Stimulated activated naive B cell treated with anti-CD40 and anti-IgM and Interleukin-4, amounts not matched to agents 10 μg/mL and 1 μg/mL and 100 μg/mL, for 72 hours (primary cell): ENCODE measurements around the gene DMXL1.
"Not testable (repeated sequence)": the region's sequence is repeated elsewhere in the genome, so short reads cannot be mapped to it uniquely, and the experiment has no call there.

Source experiments
- ATAC-seq, 2 donors: fragments of 150-1000 bp; cut with Tn5 transposase; replicated peaks; 2 replicates each; pipeline ENCODE4 v1.10.0; 2021; ENCODE audit warnings: moderate library complexity in 1 of 2
- DNase-seq: peaks from one replicate; pipeline ENCODE4 v3.0.0; 2021
- H3K27ac Mint-ChIP-seq: one replicate; pipeline ENCODE4 v1.8.0; 2022; ENCODE audit warnings: mild to moderate bottlenecking, mixed read lengths
- H3K27me3 Mint-ChIP-seq, 2 donors: one replicate each; pipeline ENCODE4 v1.8.0; 2022; ENCODE audit warnings: mixed read lengths in 2 of 2
- H3K36me3 Mint-ChIP-seq, 2 donors: one replicate each; pipeline ENCODE4 v1.8.0; 2022; ENCODE audit warnings: mixed read lengths in 2 of 2, mild to moderate bottlenecking in 1 of 2
- H3K4me1 Mint-ChIP-seq, 2 donors: one replicate each; pipeline ENCODE4 v1.8.0; 2022; ENCODE audit warnings: mixed read lengths in 2 of 2, mild to moderate bottlenecking in 1 of 2
- H3K4me3 Mint-ChIP-seq, 2 donors: one replicate each; pipeline ENCODE4 v1.8.0; 2022; ENCODE audit warnings: mild to moderate bottlenecking in 2 of 2, mixed read lengths in 2 of 2, moderate library complexity in 1 of 2
- H3K9me3 Mint-ChIP-seq, 2 donors: one replicate each; pipeline ENCODE4 v1.8.0; 2022; ENCODE audit warnings: mixed read lengths in 2 of 2, mild to moderate bottlenecking in 1 of 2

The DMXL1 gene

GRCh38 chr5:119220576-119221197 is 149.8 kb downstream of the DMXL1 start:
- Mint-ChIP-seq H3K27ac (peak overlapping the region; percentile 0), H3K4me1 (peaks cover 15 to 31% of the 10 kb centered on the region in 2 donors), H3K4me3 (peak overlapping the region in 1 of 2 donors; percentile 49), H3K9me3 (no peaks in the 10 kb centered on the region), H3K36me3 (peaks cover 12 to 30% of the 10 kb centered on the region in 2 donors), H3K27me3 (no peaks in the 10 kb centered on the region)
- ATAC-seq = peak; percentile 99
- no peak for DNase-seq

DNA sequence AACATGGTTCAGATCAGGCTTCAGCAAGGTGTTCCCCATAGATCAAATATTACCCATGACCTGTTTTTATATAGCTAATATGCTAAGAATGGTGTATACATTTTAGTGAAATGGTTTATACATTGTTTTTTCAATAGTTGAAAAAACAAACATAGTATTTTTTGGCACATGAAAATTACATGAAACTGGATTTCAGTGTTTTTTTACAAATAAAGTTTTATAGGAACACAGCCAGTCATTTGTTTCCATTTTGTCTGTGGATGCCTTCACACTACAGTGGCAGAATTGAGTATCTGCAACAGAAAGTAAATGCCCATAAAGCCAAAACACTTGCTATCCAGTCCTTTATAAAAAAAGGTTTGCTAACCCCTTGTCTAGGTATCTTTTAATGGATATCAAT is 150.4 kb downstream of the DMXL1 start:
- Mint-ChIP-seq H3K36me3 (peaks cover 12 to 30% of the 10 kb centered on the region in 2 donors), H3K4me1 (peaks cover 15 to 31% of the 10 kb centered on the region in 2 donors), H3K27me3 (no peaks in the 10 kb centered on the region), H3K4me3 (no peak overlapping the region), H3K9me3 (no peaks in the 10 kb centered on the region), H3K27ac (no peak overlapping the region)
- DNase-seq (no peak), ATAC-seq (no peak)

- H3K4me3 Mint-ChIP-seq = no peak overlapping the region
- peaks cover 15 to 22% of the 10 kb centered on the region in 2 donors for H3K36me3 Mint-ChIP-seq
- ATAC-seq = no peak
- no peaks in the 10 kb centered on the region for H3K27me3 Mint-ChIP-seq
- H3K9me3 Mint-ChIP-seq = no peaks in the 10 kb centered on the region
- no peak for DNase-seq
- no peaks in the 10 kb centered on the region for H3K4me1 Mint-ChIP-seq
- H3K27ac Mint-ChIP-seq = no peak overlapping the region
These were observed 159.1 kb downstream of the DMXL1 start for GRCh38 chr5:119229950-119230349.

GRCh38 chr5:119238265-119239118 is 167.6 kb downstream of the DMXL1 start:
- no peaks in the 10 kb centered on the region for H3K27me3 Mint-ChIP-seq
- no peaks in the 10 kb centered on the region for H3K9me3 Mint-ChIP-seq
- no peak overlapping the region for H3K4me3 Mint-ChIP-seq
- no peaks in the 10 kb centered on the region for H3K4me1 Mint-ChIP-seq
- no peak for DNase-seq
- ATAC-seq = no peak
- peaks cover 20 to 23% of the 10 kb centered on the region in 2 donors for H3K36me3 Mint-ChIP-seq
- H3K27ac Mint-ChIP-seq = no peak overlapping the region

- no peaks in the 10 kb centered on the region for H3K9me3 Mint-ChIP-seq
- ATAC-seq (no peak), DNase-seq (no peak)
- peak overlapping the region; percentile 22 for H3K27ac Mint-ChIP-seq
- peaks cover 20 to 26% of the 10 kb centered on the region in 2 donors for H3K36me3 Mint-ChIP-seq
- H3K27me3 Mint-ChIP-seq = no peaks in the 10 kb centered on the region
- no peak overlapping the region for H3K4me3 Mint-ChIP-seq
- H3K4me1 Mint-ChIP-seq = no peaks in the 10 kb centered on the region
These were observed 168.2 kb downstream of the DMXL1 start for GRCh38 chr5:119239119-119239417.

GRCh38 chr5:119239826-119240225 is 168.9 kb downstream of the DMXL1 start:
- H3K9me3 Mint-ChIP-seq, ATAC-seq, H3K4me3 Mint-ChIP-seq, H3K4me1 Mint-ChIP-seq, H3K27me3 Mint-ChIP-seq, H3K27ac Mint-ChIP-seq, DNase-seq: not testable (repeated sequence)
- H3K36me3 Mint-ChIP-seq = peaks cover 13 to 18% of the 10 kb centered on the region in 2 donors

DNA sequence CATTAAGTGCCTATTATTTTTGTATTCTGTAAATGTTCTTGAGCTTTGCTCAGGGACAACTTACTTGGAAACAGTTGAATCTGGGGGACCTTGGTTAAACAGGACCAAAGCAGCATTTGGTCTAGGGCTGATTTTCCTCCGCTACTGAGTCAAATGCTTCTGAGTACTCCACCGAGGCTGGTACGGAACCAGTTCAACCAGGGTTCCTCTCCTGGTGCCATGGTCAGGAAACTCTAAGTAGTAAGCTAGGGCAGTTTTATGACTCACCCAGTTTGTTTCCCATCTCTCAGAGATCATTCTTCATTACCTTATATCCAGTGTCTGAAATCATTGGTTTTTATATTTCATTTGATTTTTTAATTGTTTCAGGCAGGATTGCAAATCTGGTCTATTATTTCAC is 173.0 kb downstream of the DMXL1 start:
- Mint-ChIP-seq H3K9me3 (no peaks in the 10 kb centered on the region), H3K27ac (peak overlapping the region; percentile 14), H3K4me1 (no peaks in the 10 kb centered on the region), H3K36me3 (peaks cover 12 to 24% of the 10 kb centered on the region in 2 donors), H3K4me3 (no peak overlapping the region), H3K27me3 (no peaks in the 10 kb centered on the region)
- ATAC-seq (no peak), DNase-seq (no peak)

- Mint-ChIP-seq H3K27ac (peak overlapping the region; percentile 25), H3K4me3 (no peak overlapping the region), H3K36me3 (peaks cover 31 to 47% of the 10 kb centered on the region in 2 donors), H3K4me1 (peaks cover 11 to 14% of the 10 kb centered on the region in 2 donors), H3K9me3 (peaks cover 17 to 24% of the 10 kb centered on the region in 2 donors), H3K27me3 (no peaks in the 10 kb centered on the region)
- DNase-seq = no peak
- no peak for ATAC-seq
These were observed 180.3 kb downstream of the DMXL1 start for GRCh38 chr5:119250946-119251901.

GRCh38 chr5:119255571-119256356 is 184.9 kb downstream of the DMXL1 start:
- peaks cover 16% of the 10 kb centered on the region in 2 donors for H3K4me1 Mint-ChIP-seq
- ATAC-seq = peak; percentile 55 to 61
- peak overlapping the region; percentile 56 for H3K27ac Mint-ChIP-seq
- DNase-seq = no peak
- H3K4me3 Mint-ChIP-seq = peak overlapping the region in 1 of 2 donors; percentile 39
- H3K36me3 Mint-ChIP-seq = peaks cover 31 to 45% of the 10 kb centered on the region in 2 donors
- H3K27me3 Mint-ChIP-seq = no peaks in the 10 kb centered on the region
- peaks cover 26 to 34% of the 10 kb centered on the region in 2 donors for H3K9me3 Mint-ChIP-seq

DNA sequence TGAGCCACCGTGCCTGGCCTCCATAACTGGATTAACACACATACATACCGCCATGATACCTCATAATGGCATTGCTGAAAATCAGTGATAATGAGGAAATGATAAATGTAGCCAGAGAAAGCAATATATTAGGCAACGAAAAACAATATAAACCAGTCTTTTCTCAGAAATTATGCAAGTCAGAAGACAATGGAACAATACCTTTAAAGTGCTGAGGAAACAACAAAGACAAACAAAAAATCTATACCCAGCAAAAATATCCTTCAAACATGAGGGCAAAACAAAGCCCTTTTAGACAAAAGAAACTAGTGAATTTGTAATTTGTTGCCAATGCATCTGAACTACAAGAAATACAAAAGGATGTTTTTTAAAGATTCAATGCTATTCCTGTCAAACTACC is 186.7 kb downstream of the DMXL1 start:
- Mint-ChIP-seq H3K9me3 (peaks cover 27 to 32% of the 10 kb centered on the region in 2 donors), H3K4me1 (peaks cover 14 to 16% of the 10 kb centered on the region in 2 donors), H3K27ac (no peak overlapping the region), H3K4me3 (no peak overlapping the region), H3K27me3 (no peaks in the 10 kb centered on the region), H3K36me3 (peaks cover 29 to 41% of the 10 kb centered on the region in 2 donors)
- DNase-seq = no peak
- ATAC-seq = no peak

DNA sequence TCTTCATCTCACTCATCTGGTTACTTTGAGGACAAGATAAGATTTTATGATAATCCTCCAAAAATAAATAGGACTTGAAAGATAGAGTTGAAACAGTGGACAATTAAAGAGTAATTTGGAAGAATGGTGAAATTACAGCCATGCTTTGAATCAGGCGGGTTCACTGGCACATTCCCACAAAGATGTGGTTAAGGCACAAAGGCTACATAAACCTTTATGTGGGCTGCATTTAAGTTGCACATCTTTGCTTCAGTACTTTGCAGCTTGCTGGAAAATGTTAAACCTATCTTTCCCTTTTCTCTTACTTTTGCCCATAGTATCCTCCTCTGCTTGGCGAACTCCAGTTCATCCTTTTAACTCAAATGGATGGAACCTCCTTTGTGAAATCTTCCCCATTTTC is 192.8 kb downstream of the DMXL1 start:
- ATAC-seq (no peak), DNase-seq (no peak)
- H3K27ac Mint-ChIP-seq = no peak overlapping the region
- H3K4me3 Mint-ChIP-seq = no peak overlapping the region
- H3K9me3 Mint-ChIP-seq = peaks cover 12 to 13% of the 10 kb centered on the region in 2 donors
- H3K4me1 Mint-ChIP-seq = peaks cover 15 to 19% of the 10 kb centered on the region in 2 donors
- peaks cover 4 to 11% of the 10 kb centered on the region in 2 donors for H3K36me3 Mint-ChIP-seq
- H3K27me3 Mint-ChIP-seq = no peaks in the 10 kb centered on the region

GRCh38 chr5:119264186-119264585 is 193.3 kb downstream of the DMXL1 start:
- Mint-ChIP-seq H3K36me3 (peaks cover 4 to 13% of the 10 kb centered on the region in 2 donors), H3K9me3 (peaks cover 9 to 11% of the 10 kb centered on the region in 2 donors), H3K27me3 (no peaks in the 10 kb centered on the region), H3K27ac (no peak overlapping the region), H3K4me1 (peaks cover 14 to 19% of the 10 kb centered on the region in 2 donors), H3K4me3 (no peak overlapping the region)
- no peak for ATAC-seq
- no peak for DNase-seq

GRCh38 chr5:119267958-119268386 is 197.1 kb downstream of the DMXL1 start:
- peak overlapping the region; percentile 96 for H3K27ac Mint-ChIP-seq
- H3K4me3 Mint-ChIP-seq = peak overlapping the region; percentile 96 to 100
- peaks cover 4 to 5% of the 10 kb centered on the region in 2 donors for H3K9me3 Mint-ChIP-seq
- H3K36me3 Mint-ChIP-seq = peaks cover 4 to 8% of the 10 kb centered on the region in 2 donors
- ATAC-seq (peak; percentile 75 to 76), DNase-seq (peak; percentile 84)
- peaks cover 41 to 56% of the 10 kb centered on the region in 2 donors for H3K4me1 Mint-ChIP-seq
- H3K27me3 Mint-ChIP-seq = no peaks in the 10 kb centered on the region
